T-cell (primary cell): ENCODE results near the gene GPD2. TPM values are rescaled to one million over a fixed set of nuclear protein-coding genes. Genes with fewer than 3 reads are reported as not detected.
"Not testable (repeated sequence)": the region's sequence is repeated elsewhere in the genome, so short reads cannot be mapped to it uniquely, and the experiment has no call there.

ENCODE experiments used
- ATAC-seq, 4 experiments: fragments of 200-7000 bp in 3 of 4; fragments of 150-1000 bp in 1 of 4; cut with Tn5 transposase; replicated peaks in 1 of 4; 1 replicate in 3 of 4; 2 replicates in 1 of 4; pipeline ENCODE4 v1.10.0; 2021; ENCODE audit warnings: moderate library complexity in 3 of 4, mild to moderate bottlenecking in 2 of 4, moderate number of reproducible peaks in 1 of 4
- CTCF ChIA-PET, 2 donors: fragments of 300-600 bp; sonication (Branson Sonifier 250); formaldehyde crosslinking; loops; one replicate each; lab custom pipeline; 2022; ENCODE audit warnings: antibody characterized with exemption in 2 of 2; lab: Charles Lee
- POLR2A ChIA-PET, 2 donors: fragments of 300-600 bp; sonication (Branson Sonifier 250); formaldehyde crosslinking; loops; one replicate each; lab custom pipeline; 2022; ENCODE audit warnings: antibody characterized with exemption in 2 of 2; lab: Charles Lee
- DNase-seq, 35 experiments: peaks; one replicate each; pipeline versions ENCODE4 v3.0.0 to v3.0.0-alpha.2; 2013 to 2023
- H3K27ac ChIP-seq: one replicate; pipeline ENCODE4 v1.5.1; 2013; ENCODE audit warnings: low read length
- H3K27me3 ChIP-seq, 2 experiments: replicated peaks in 1 of 2; 1 replicate in 1 of 2; 2 replicates in 1 of 2; pipeline versions ENCODE4 v1.6.1 to v1.7.0; 2013; ENCODE audit warnings: low read length in 1 of 2, mixed read lengths in 1 of 2; ENCODE audit not compliant: control insufficient read depth in 2 of 2, insufficient read depth in 2 of 2; ENCODE audit errors: extremely low read depth in 1 of 2
- H3K36me3 ChIP-seq, 2 donors: 1 replicate in 1 of 2; 2 replicates in 1 of 2; pipeline versions ENCODE4 v1.6.1 to v1.7.0; 2013; ENCODE audit warnings: low read length in 1 of 2; ENCODE audit not compliant: control insufficient read depth in 2 of 2, insufficient read depth in 1 of 2; ENCODE audit errors: extremely low read depth in 1 of 2
- H3K4me1 ChIP-seq, 2 experiments: 1 replicate in 1 of 2; 2 replicates in 1 of 2; pipeline versions ENCODE4 v1.6.1 to v1.7.0; 2013; ENCODE audit warnings: low read length in 2 of 2, mixed read lengths in 1 of 2; ENCODE audit not compliant: insufficient read depth in 2 of 2, control insufficient read depth in 1 of 2; ENCODE audit errors: extremely low read depth in 1 of 2
- H3K4me3 ChIP-seq, 2 donors: 1 replicate in 1 of 2; 2 replicates in 1 of 2; pipeline versions ENCODE4 v1.5.1 to v1.7.0; 2013; ENCODE audit warnings: mild to moderate bottlenecking in 2 of 2, low read length in 1 of 2, moderate library complexity in 1 of 2; ENCODE audit not compliant: control insufficient read depth in 1 of 2; ENCODE audit errors: extremely low read depth in 1 of 2
- H3K9me3 ChIP-seq: 2 replicates; pipeline ENCODE4 v1.7.0; 2013
- H3K27ac Mint-ChIP-seq, 2 donors: one replicate each; pipeline ENCODE4 v1.8.0; 2020 to 2021; ENCODE audit warnings: mild to moderate bottlenecking in 2 of 2, mixed read lengths in 2 of 2
- H3K27me3 Mint-ChIP-seq, 2 donors: one replicate each; pipeline ENCODE4 v1.8.0; 2021 to 2022; ENCODE audit warnings: mixed read lengths in 2 of 2
- H3K36me3 Mint-ChIP-seq: one replicate; pipeline ENCODE4 v1.8.0; 2021; ENCODE audit warnings: mixed read lengths
- H3K4me1 Mint-ChIP-seq, 3 donors: one replicate each; pipeline ENCODE4 v1.8.0; 2020 to 2022; ENCODE audit warnings: mixed read lengths in 3 of 3, mild to moderate bottlenecking in 1 of 3
- H3K4me3 Mint-ChIP-seq, 3 donors: one replicate each; pipeline ENCODE4 v1.8.0; 2020 to 2022; ENCODE audit warnings: mild to moderate bottlenecking in 3 of 3, mixed read lengths in 3 of 3, moderate library complexity in 3 of 3
- H3K9me3 Mint-ChIP-seq, 3 donors: one replicate each; pipeline ENCODE4 v1.8.0; 2020 to 2022; ENCODE audit warnings: mixed read lengths in 3 of 3
- WGBS: methylation state at CpG from one replicate; pipeline ENCODE4 v1.1.5; 2013; ENCODE audit warnings: missing lambda C conversion rate; ENCODE audit not compliant: insufficient coverage; 5-methylcytosine and 5-hydroxymethylcytosine counted together
- total RNA-seq, 35 experiments: library from RNA in 6 of 35; stranded (reverse) in 6 of 35; fragments of 120-200 nt in 1 of 35; gene quantifications; one replicate each; pipeline versions ENCODE4 v1.2.1 to v1.2.4 and lab custom pipeline; 2013 to 2026

The GPD2 gene
- total RNA-seq, 5 donors from 2014 or later (not counting 1 experiment from before 2014, with no cell fraction given): 9.2 to 12.8 (median 10.5) TPM

GRCh38 chr2:156517419-156517818 lies 81.2 kb downstream of the GPD2 start:
- no peaks in the 10 kb centered on the region for H3K9me3 Mint-ChIP-seq
- H3K27ac Mint-ChIP-seq: no peak overlapping the region
- no peak for DNase-seq
- H3K4me1 Mint-ChIP-seq: no peaks in the 10 kb centered on the region
- Histone ChIP-seq H3K27me3 (no peaks in the 10 kb centered on the region), H3K4me3 (no peak overlapping the region), H3K4me1 (no peaks in the 10 kb centered on the region), H3K9me3 (no peaks in the 10 kb centered on the region), H3K27ac (no peak overlapping the region), H3K36me3 (peaks cover 0 to 3% of the 10 kb centered on the region in 2 donors)
- no peak overlapping the region for H3K4me3 Mint-ChIP-seq
- no peak for ATAC-seq
- H3K27me3 Mint-ChIP-seq: no peaks in the 10 kb centered on the region
- peaks cover 53% of the 10 kb centered on the region for H3K36me3 Mint-ChIP-seq
- ChIA-PET POLR2A (no interaction called here), CTCF (interaction anchor here in 1 of 2 donors (0.6 kb wide), 2 partner anchors 72 to 1080 kb away, joined by 3 read pairs; no protein-coding TSS in a partner anchor)

- DNase-seq (no peak), ATAC-seq (no peak)
- ChIA-PET CTCF (interaction anchor here in 1 of 2 donors (0.6 kb wide), 1 partner anchor 1080 kb away, joined by 3 read pairs; no protein-coding TSS in a partner anchor), POLR2A (interaction anchor here in 1 of 2 donors (0.6 kb wide), 1 partner anchor 9 kb away, joined by 3 read pairs; no protein-coding TSS in a partner anchor)
- H3K9me3 ChIP-seq: no peaks in the 10 kb centered on the region
- no peaks in the 10 kb centered on the region for H3K27me3 ChIP-seq
- no peak overlapping the region for H3K27ac ChIP-seq
- H3K4me3 Mint-ChIP-seq: no peak overlapping the region
- H3K4me3 ChIP-seq: no peak overlapping the region
- 100% methylated on average over 1 of the region's 4 CpGs for WGBS
- no peak overlapping the region for H3K27ac Mint-ChIP-seq
- peaks cover 59% of the 10 kb centered on the region for H3K36me3 Mint-ChIP-seq
- H3K36me3 ChIP-seq: peaks cover 0 to 3% of the 10 kb centered on the region in 2 donors
- no peaks in the 10 kb centered on the region for H3K4me1 ChIP-seq
- H3K4me1 Mint-ChIP-seq: no peaks in the 10 kb centered on the region
- no peaks in the 10 kb centered on the region for H3K27me3 Mint-ChIP-seq
- H3K9me3 Mint-ChIP-seq: no peaks in the 10 kb centered on the region
Observed at GRCh38 chr2:156518138-156518537, 82.0 kb downstream of the GPD2 start.

GRCh38 chr2:156522864-156523440 lies 86.8 kb downstream of the GPD2 start:
- no peaks in the 10 kb centered on the region for H3K9me3 Mint-ChIP-seq
- Histone ChIP-seq H3K4me1 (no peaks in the 10 kb centered on the region), H3K27ac (no peak overlapping the region), H3K9me3 (no peaks in the 10 kb centered on the region), H3K36me3 (no peaks in the 10 kb centered on the region), H3K4me3 (no peak overlapping the region), H3K27me3 (no peaks in the 10 kb centered on the region)
- H3K27me3 Mint-ChIP-seq: no peaks in the 10 kb centered on the region
- peaks cover 42% of the 10 kb centered on the region for H3K36me3 Mint-ChIP-seq
- ATAC-seq (no peak), DNase-seq (no peak)
- ChIA-PET POLR2A (no interaction called here), CTCF (interaction anchor here (0.6 to 0.7 kb wide), 5 partner anchors 19 to 885 kb away, joined by 3 to 4 read pairs (median 3); no protein-coding TSS in a partner anchor)
- no peak overlapping the region for H3K27ac Mint-ChIP-seq
- no peaks in the 10 kb centered on the region for H3K4me1 Mint-ChIP-seq
- WGBS: 100% methylated on average over 1 of the region's 4 CpGs
- no peak overlapping the region for H3K4me3 Mint-ChIP-seq

- H3K9me3 ChIP-seq: no peaks in the 10 kb centered on the region
- peaks cover 0 to 4% of the 10 kb centered on the region in 2 donors for H3K36me3 ChIP-seq
- no peaks in the 10 kb centered on the region for H3K4me1 ChIP-seq
- WGBS: no CpG with 5 or more reads among the region's 2 CpGs
- no peak overlapping the region for H3K27ac Mint-ChIP-seq
- H3K36me3 Mint-ChIP-seq: peaks cover 27% of the 10 kb centered on the region
- no peak overlapping the region for H3K4me3 ChIP-seq
- no peaks in the 10 kb centered on the region for H3K4me1 Mint-ChIP-seq
- DNase-seq (no peak), ATAC-seq (peak in 1 of 4 experiments; percentile 18)
- H3K4me3 Mint-ChIP-seq: no peak overlapping the region
- H3K27me3 ChIP-seq: no peaks in the 10 kb centered on the region
- no peaks in the 10 kb centered on the region for H3K9me3 Mint-ChIP-seq
- ChIA-PET CTCF (no interaction called here), POLR2A (interaction anchor here in 1 of 2 donors (0.7 kb wide), 1 partner anchor 9 kb away, joined by 3 read pairs; no protein-coding TSS in a partner anchor)
- no peaks in the 10 kb centered on the region for H3K27me3 Mint-ChIP-seq
- no peak overlapping the region for H3K27ac ChIP-seq
Observed at GRCh38 chr2:156526950-156527636, 90.9 kb downstream of the GPD2 start.

GRCh38 chr2:156528583-156528982 lies 92.4 kb downstream of the GPD2 start:
- ATAC-seq, H3K27ac Mint-ChIP-seq, H3K4me3 Mint-ChIP-seq, H3K4me1 ChIP-seq, POLR2A ChIA-PET, H3K36me3 ChIP-seq, DNase-seq, H3K27me3 Mint-ChIP-seq, H3K4me3 ChIP-seq, H3K27ac ChIP-seq, H3K27me3 ChIP-seq, H3K4me1 Mint-ChIP-seq, H3K9me3 ChIP-seq, CTCF ChIA-PET, H3K9me3 Mint-ChIP-seq: not testable (repeated sequence)
- H3K36me3 Mint-ChIP-seq: peaks cover 22% of the 10 kb centered on the region
- WGBS: no CpG with 5 or more reads among the region's 5 CpGs

GRCh38 chr2:156532989-156533388 lies 96.8 kb downstream of the GPD2 start:
- Mint-ChIP-seq H3K27me3 (no peaks in the 10 kb centered on the region), H3K4me3 (no peak overlapping the region), H3K36me3 (peaks cover 11% of the 10 kb centered on the region), H3K9me3 (no peaks in the 10 kb centered on the region), H3K27ac (no peak overlapping the region), H3K4me1 (peaks cover 4 to 6% (median 4%) of the 10 kb centered on the region in 3 donors)
- H3K4me1 ChIP-seq: no peaks in the 10 kb centered on the region
- H3K36me3 ChIP-seq: peaks cover 0 to 6% of the 10 kb centered on the region in 2 donors
- WGBS: 100% methylated on average over 1 of the region's 2 CpGs
- no peak overlapping the region for H3K4me3 ChIP-seq
- ChIA-PET POLR2A (no interaction called here), CTCF (no interaction called here)
- H3K27me3 ChIP-seq: no peaks in the 10 kb centered on the region
- ATAC-seq: no peak
- no peaks in the 10 kb centered on the region for H3K9me3 ChIP-seq
- no peak overlapping the region for H3K27ac ChIP-seq
- DNase-seq: no peak
